Small intestine (tissue), 7 donors: ENCODE measurements around the gene LRPAP1. TPM values are rescaled to one million over a fixed set of nuclear protein-coding genes. Genes with fewer than 3 reads are reported as not detected.
A peak's percentile ranks its signal among the peaks of the same experiment; 100 is the strongest.
"Not testable (repeated sequence)": the region's sequence is repeated elsewhere in the genome, so short reads cannot be mapped to it uniquely, and the experiment has no call there.

ENCODE experiments used
- DNase-seq, 2 donors: peaks; one replicate each; pipeline versions ENCODE4 v3.0.0 to v3.0.0-alpha.2; 2013
- FAIRE-seq: peaks from 2 replicates; lab custom pipeline; 2012; peaks lifted over from hg19 to GRCh38; lab: Jason Lieb, UNC
- H3K27ac ChIP-seq, 3 donors: one replicate each; pipeline ENCODE4 v1.5.1; 2013; ENCODE audit warnings: low read length in 2 of 3, mild to moderate bottlenecking in 2 of 3, control low read depth in 1 of 3, inconsistent platforms in 1 of 3, low read depth in 1 of 3, moderate library complexity in 1 of 3
- H3K27me3 ChIP-seq, 3 donors: one replicate each; pipeline ENCODE4 v1.6.1; 2013; ENCODE audit warnings: low read length in 3 of 3, inconsistent platforms in 1 of 3; ENCODE audit not compliant: control insufficient read depth in 3 of 3, insufficient read depth in 3 of 3
- H3K36me3 ChIP-seq, 3 donors: one replicate each; pipeline ENCODE4 v1.6.1; 2013; ENCODE audit warnings: low read length in 3 of 3, inconsistent platforms in 1 of 3, low read depth in 1 of 3, mild to moderate bottlenecking in 1 of 3, moderate library complexity in 1 of 3; ENCODE audit not compliant: control insufficient read depth in 3 of 3, insufficient read depth in 2 of 3
- H3K4me1 ChIP-seq, 3 donors: one replicate each; pipeline ENCODE4 v1.6.1; 2013; ENCODE audit warnings: low read length in 2 of 3, inconsistent platforms in 1 of 3, low read depth in 1 of 3, mild to moderate bottlenecking in 1 of 3, moderate library complexity in 1 of 3; ENCODE audit not compliant: control insufficient read depth in 3 of 3, insufficient read depth in 2 of 3
- H3K4me3 ChIP-seq, 3 donors: one replicate each; pipeline ENCODE4 v1.5.1; 2013; ENCODE audit warnings: low read length in 3 of 3, control low read depth in 1 of 3, inconsistent platforms in 1 of 3, low read depth in 1 of 3, mild to moderate bottlenecking in 1 of 3, moderate library complexity in 1 of 3
- H3K9me3 ChIP-seq, 2 donors: one replicate each; pipeline ENCODE4 v1.6.1; 2013; ENCODE audit warnings: low read depth in 1 of 2, low read length in 1 of 2; ENCODE audit not compliant: control insufficient read depth in 2 of 2, insufficient read depth in 1 of 2
- WGBS, 3 donors: extraction: QIAGEN DNeasy Blood & Tissue Kit; methylation state at CpG; one replicate each; pipeline ENCODE4 v1.1.7; 2013; 5-methylcytosine and 5-hydroxymethylcytosine counted together
- polyA plus RNA-seq, 4 donors: library from polyadenylated mRNA; stranded (reverse) in 3 of 4; unstranded in 1 of 4; fragments of 200-250 nt in 3 of 4; fragments of 120-200 nt in 1 of 4; gene quantifications; one replicate each; pipeline versions ENCODE4 v1.2.1 to v1.2.3, GENCODE V29; 2013
- donor health status: healthy with polysubstance abuse.
- donor health status: control.
- donor health status: control.
- donor health status: Bipolar disorder and iron deficiency.
- donor health status: healthy.

LRPAP1 gene
- polyA plus RNA-seq, 4 donors = 20.1 to 268 (median 69.6) TPM

DNA sequence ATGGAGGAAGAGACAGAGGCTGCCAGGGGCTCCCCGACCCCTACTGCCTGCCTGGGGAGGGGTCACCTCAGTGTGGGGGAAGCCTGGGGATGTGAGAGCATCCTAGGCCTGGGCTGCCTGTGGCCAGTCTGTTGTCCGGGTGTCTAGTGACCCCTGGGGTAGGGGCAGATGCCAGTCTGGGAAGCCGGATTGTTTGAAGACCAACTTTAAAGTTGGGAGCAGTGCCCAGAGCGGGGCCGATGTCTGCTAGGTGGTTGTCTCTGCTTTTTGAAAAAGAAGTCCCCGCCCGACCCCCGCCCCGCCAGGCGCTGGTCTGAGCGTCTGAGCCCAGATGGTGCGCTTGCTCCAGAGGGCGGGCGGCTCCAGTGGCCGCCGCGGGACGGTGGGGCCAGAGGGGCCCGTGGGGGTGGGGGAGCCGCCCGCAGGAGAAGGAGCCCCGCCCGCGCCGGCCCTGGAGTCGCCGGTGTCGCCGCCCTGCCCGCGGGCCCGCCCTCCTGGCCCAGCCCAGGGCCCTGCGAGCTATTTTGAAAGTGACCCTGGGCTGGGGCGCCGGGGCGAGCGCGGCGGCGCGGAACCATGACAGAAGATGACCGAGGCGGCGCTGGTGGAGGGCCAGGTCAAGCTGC is 69.3 kb downstream of the LRPAP1 start, which contains the start of gene DOK7:
DOK7 (plus strand) TSS at position 517 of the 626 bp plus-strand sequence; CDS start at position 587, 70 bp downstream.
- peak in 1 of 2 donors; percentile 51 for DNase-seq
- no peaks in the 10 kb centered on the region for H3K4me1 ChIP-seq
- FAIRE-seq = no peak
- no peak within 1 kb of the TSS for H3K27ac ChIP-seq
- no peaks in the 10 kb centered on the region for H3K9me3 ChIP-seq
- H3K4me3 ChIP-seq = peak within 1 kb of the TSS in 1 of 3 donors; percentile 42
- H3K36me3 ChIP-seq = no peaks in the 10 kb centered on the region
- 1 to 15% (median 4%) methylated on average over 22 to 44 of the region's 44 CpGs for WGBS, 3 donors
- H3K27me3 ChIP-seq = peaks cover 0 to 30% (median 4%) of the 10 kb centered on the region in 3 donors

DNA sequence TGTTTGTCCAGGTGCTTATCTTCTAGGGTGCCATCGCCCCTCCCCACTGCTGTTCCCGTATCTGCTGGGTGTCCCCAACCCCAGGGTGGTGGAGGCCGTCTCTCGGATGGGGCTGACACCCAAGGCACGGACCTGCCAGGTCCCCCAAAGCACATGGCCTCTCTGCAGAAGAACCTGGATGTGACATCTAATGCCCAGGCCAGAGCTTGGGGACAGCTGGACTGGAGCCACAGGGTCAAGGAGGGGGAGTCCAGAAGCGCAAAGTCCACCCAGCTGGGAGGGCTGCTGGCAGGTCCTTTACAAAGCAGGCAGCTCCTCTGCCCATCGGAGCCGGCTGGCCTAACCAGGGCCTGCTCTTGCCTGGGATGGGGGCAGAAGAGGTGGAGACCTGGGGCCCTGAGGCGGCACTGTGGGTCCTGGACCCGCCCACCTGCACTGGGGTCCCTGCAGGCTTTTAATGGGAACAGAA is 69.9 kb downstream of the LRPAP1 start:
- Histone ChIP-seq H3K4me3 (no peak overlapping the region), H3K4me1 (no peaks in the 10 kb centered on the region), H3K9me3 (no peaks in the 10 kb centered on the region), H3K27ac (no peak overlapping the region), H3K36me3 (no peaks in the 10 kb centered on the region), H3K27me3 (peaks cover 0 to 30% (median 4%) of the 10 kb centered on the region in 3 donors)
- FAIRE-seq (no peak), DNase-seq (no peak)
- 32 to 72% (median 50%) methylated on average over 10 of the region's 10 CpGs for WGBS, 3 donors

DNA sequence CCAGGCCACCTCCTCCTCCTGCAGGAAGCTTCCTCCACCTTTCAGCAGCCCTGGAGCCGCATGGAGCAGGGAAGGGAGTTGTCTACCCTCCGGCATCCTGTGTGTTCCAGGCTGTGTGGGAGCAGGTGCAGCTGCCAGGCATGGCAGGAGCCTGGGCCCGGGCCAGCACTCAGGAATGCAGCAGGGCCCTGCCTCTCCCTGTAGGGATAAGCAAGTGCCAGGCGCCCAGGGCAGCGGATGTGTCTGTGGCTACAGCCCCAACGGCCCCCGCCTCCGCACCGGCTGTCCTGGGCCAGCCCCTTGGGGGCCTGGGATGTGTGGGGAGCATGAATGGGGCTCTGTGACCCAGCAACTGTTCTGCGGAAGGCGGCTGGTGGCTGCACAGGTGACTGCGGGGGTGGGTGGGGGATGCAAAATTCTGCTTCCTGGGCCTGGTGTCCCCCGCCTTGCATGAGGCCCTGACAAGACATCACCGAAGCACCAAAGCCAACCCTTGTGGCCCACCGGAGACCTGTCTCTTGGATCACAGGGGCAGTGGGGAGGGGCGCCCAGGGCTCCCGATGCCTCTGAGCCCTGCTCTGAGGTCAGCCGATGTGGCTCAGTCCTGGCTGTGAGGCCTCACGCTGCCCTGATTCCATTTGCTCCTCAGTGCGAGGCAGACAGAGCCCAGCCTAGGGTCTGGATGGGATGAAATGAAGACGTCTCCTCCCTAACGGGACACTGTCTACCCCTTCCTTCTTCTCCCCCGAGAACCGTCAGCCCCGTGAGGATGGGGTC is 70.5 kb downstream of the LRPAP1 start:
- Histone ChIP-seq H3K36me3 (no peaks in the 10 kb centered on the region), H3K9me3 (peaks cover 0 to under 1% of the 10 kb centered on the region in 2 donors), H3K27me3 (peaks cover 0 to 30% (median 4%) of the 10 kb centered on the region in 3 donors), H3K27ac (no peak overlapping the region), H3K4me3 (no peak overlapping the region), H3K4me1 (no peaks in the 10 kb centered on the region)
- 30 to 66% (median 30%) methylated on average over 24 to 25 of the region's 25 CpGs for WGBS, 3 donors
- FAIRE-seq = no peak
- peak; percentile 30 to 66 for DNase-seq

DNA sequence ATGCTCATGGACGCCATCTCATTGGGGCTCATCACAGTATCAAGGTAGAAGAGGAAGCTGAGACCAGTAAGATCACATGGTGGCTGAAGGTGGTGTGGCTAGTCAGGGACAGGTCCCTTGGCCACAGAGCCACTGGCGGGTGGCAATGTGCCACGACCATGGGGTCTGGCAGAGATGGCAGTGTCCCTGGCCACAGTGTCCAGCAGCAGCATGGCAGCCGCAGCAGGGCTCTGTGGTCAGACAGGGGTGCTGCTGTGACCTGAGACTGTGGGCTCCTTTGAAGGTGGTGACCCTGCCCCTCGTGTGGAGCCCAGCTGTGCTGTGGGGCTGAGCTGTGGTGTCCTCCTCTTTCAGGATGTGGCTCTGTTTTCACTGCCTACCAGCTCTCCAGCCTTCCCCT is 71.3 kb downstream of the LRPAP1 start:
- H3K9me3 ChIP-seq = peaks cover 0 to 6% of the 10 kb centered on the region in 2 donors
- no peaks in the 10 kb centered on the region for H3K4me1 ChIP-seq
- no peak overlapping the region for H3K4me3 ChIP-seq
- peaks cover 0 to 30% (median 4%) of the 10 kb centered on the region in 3 donors for H3K27me3 ChIP-seq
- H3K36me3 ChIP-seq = no peaks in the 10 kb centered on the region
- no peak for FAIRE-seq
- H3K27ac ChIP-seq = no peak overlapping the region
- 76 to 86% (median 84%) methylated on average over 5 of the region's 5 CpGs for WGBS, 3 donors
- no peak for DNase-seq

DNA sequence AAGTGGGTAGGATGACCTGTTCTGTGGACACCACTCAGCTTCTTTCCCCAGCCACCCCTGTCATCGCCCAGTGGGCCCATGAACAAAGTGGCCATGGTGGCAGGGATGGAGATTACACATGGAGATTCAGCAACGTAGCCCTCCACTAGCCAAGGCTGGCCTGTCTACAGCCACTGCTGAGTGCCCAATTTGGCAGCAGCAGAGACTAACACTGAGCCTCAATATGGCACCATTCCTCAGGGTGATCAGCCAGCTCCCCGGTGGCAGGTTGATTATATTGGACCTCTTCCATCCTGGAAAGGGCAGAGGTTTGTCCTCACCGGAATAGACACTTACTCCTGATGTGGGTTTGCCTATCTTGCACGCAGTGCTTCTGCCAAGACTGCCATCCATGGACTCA is 73.1 kb downstream of the LRPAP1 start:
- not testable (repeated sequence) for FAIRE-seq, H3K36me3 ChIP-seq, DNase-seq, H3K4me3 ChIP-seq, H3K27ac ChIP-seq, H3K4me1 ChIP-seq
- WGBS, 3 donors = 82 to 90% (median 86%) methylated on average over 5 of the region's 5 CpGs
- peaks cover 0 to 23% (median 4%) of the 10 kb centered on the region in 3 donors for H3K27me3 ChIP-seq
- H3K9me3 ChIP-seq = peaks cover 0 to 18% of the 10 kb centered on the region in 2 donors

DNA sequence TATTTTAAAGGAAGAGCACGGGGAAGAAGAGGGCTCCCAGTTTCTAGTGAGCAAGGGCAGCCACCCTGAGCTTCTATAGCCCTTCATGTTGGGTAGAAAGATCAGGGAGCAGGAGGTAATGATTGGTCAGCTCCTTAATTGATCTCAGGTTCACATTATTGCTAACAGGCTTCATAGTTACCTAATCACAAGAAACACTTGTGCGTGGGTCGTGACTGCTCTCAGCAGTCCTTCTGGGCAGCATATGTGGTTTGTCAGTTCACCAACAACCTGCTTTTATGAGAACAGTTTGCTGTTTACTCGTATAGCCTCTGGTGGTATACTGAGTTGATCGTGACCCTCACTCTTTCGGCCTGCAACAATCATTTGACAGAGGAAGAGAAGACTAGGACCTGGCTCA is 73.9 kb downstream of the LRPAP1 start:
- FAIRE-seq = no peak

DNA sequence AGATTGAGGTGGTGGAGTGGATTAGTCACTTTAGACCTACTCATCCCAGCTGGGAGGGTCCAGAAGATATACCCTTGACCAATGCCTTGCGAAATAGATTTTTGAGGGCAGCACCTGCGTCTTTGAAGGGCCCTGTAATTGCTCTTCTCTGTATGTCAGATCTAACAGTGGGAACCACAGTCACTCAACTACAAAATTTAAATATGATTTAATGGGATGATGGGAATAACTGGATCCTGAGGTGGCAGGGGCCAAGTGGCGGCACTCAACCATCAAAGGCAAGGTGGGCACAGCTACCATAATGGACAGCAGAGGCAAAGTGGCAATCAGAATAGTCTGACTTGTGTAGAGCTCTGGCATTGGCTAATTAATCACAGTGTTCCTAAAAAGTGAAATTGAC is 76.6 kb downstream of the LRPAP1 start:
- not testable (repeated sequence) for H3K27ac ChIP-seq, H3K4me3 ChIP-seq, DNase-seq, H3K36me3 ChIP-seq, H3K27me3 ChIP-seq, FAIRE-seq, H3K4me1 ChIP-seq
- H3K9me3 ChIP-seq = peaks cover 0 to 18% of the 10 kb centered on the region in 2 donors
- 86 to 92% (median 91%) methylated on average over 3 of the region's 3 CpGs for WGBS, 3 donors

More for the DNA sequence above, 73.9 kb downstream of the LRPAP1 start:
- no peak overlapping the region for H3K4me3 ChIP-seq
- H3K27me3 ChIP-seq = peaks cover 0 to 18% (median 0%) of the 10 kb centered on the region in 3 donors
- no peak for DNase-seq
- no peak overlapping the region for H3K27ac ChIP-seq
- H3K36me3 ChIP-seq = no peaks in the 10 kb centered on the region
- H3K4me1 ChIP-seq = no peaks in the 10 kb centered on the region
- peaks cover 0 to 18% of the 10 kb centered on the region in 2 donors for H3K9me3 ChIP-seq
- WGBS, 3 donors = 84 to 91% (median 89%) methylated on average over 6 of the region's 6 CpGs
